Measurements from ENCODE around the gene HOXA11.

The HOXA11 gene

DNA sequence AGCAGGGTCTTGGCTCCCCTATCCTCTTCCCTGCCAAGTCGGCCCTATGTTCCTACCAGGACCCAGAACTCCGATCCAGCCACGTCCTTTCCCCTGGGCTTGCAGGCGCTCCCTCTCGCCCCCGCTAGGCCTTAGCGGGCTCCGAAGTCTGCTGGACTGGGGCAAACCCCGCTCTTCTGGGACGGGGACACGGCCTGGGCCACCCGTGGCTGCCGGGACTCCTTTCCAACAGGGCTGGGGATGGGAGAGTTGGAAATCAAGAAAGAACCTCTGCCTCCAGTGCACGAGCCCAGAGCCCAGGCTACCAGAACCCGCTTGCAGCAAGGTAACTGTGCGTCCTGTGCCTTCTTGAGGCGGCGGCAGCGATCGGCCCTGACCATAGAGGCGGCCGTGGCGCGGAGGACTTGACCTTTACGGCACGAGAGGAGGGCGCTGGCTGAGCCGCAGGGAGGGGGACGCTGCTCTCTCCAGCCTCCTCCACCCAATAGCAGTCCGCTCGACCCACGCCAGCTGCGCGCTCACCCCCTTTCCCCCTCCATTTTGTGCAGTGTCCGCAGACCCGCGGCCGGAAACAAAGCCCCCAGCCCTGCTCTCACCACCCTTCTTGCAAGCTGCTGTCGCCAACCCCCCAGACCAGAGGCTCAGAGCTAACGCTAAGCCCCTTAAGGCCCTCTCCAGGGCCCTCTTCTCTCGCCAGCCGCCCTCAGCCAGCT, 7.0 kb upstream of the HOXA11 start:
- no peak overlapping the region for H4K91ac ChIP-seq (ENCODE audit: low read depth, low read length)
- H3K27me3 ChIP-seq (ENCODE audit: insufficient read depth, low read length), result peaks cover 74% of the 10 kb centered on the region
- no peak overlapping the region for H3K9ac ChIP-seq (ENCODE audit: low read length)
- no peaks in the 10 kb centered on the region for H3K36me3 ChIP-seq (ENCODE audit: control insufficient read depth in 1 of 2, insufficient read depth in 2 of 2, low read length in 2 of 2)
- no peak overlapping the region for H3K4me3 ChIP-seq (ENCODE audit: low read depth, low read length)
- peaks cover 10 to 16% of the 10 kb centered on the region in 2 experiments for H3K4me1 ChIP-seq (ENCODE audit: control insufficient read depth in 1 of 2, insufficient read depth in 2 of 2, low read length in 2 of 2)
- peak overlapping the region; percentile 32 for H3K4me2 ChIP-seq (ENCODE audit: low read length)
- H3K79me1 ChIP-seq (ENCODE audit: low read length), result peaks cover 3% of the 10 kb centered on the region
- H2AK5ac ChIP-seq (ENCODE audit: low read length), result no peak overlapping the region
- no peak overlapping the region for H2AFZ ChIP-seq (ENCODE audit: insufficient read depth, low read length, poor library complexity)
- no peak overlapping the region for H3K4ac ChIP-seq (ENCODE audit: low read depth, low read length)
- H4K8ac ChIP-seq (ENCODE audit: low read depth, low read length), result no peak overlapping the region
- H2BK12ac ChIP-seq (ENCODE audit: low read length), result no peak overlapping the region
- H2BK120ac ChIP-seq (ENCODE audit: insufficient read depth, low read length, poor library complexity), result no peak overlapping the region
- H4K12ac ChIP-seq (ENCODE audit: low read depth, low read length), result no peak overlapping the region
- no peak overlapping the region for H3K27ac ChIP-seq (ENCODE audit: low read depth, low read length)
- H3K18ac ChIP-seq (ENCODE audit: low read length), result no peak overlapping the region
- H2BK5ac ChIP-seq (ENCODE audit: low read depth, low read length, poor library complexity), result no peak overlapping the region
- no peak overlapping the region for H3K23ac ChIP-seq (ENCODE audit: low read length)
- H3K79me2 ChIP-seq (ENCODE audit: control insufficient read depth, insufficient read depth, low read length, poor library complexity), result no peaks in the 10 kb centered on the region
- no peak for DNase-seq
- WGBS (ENCODE audit: extremely low coverage, insufficient coverage, insufficient read length), result no CpG with 5 or more reads among the region's 42 CpGs
- H3K14ac ChIP-seq (ENCODE audit: low read length), result no peak overlapping the region
- peaks cover 8% of the 10 kb centered on the region for H3K9me3 ChIP-seq (ENCODE audit: insufficient read depth, low read depth, low read length)

DNA sequence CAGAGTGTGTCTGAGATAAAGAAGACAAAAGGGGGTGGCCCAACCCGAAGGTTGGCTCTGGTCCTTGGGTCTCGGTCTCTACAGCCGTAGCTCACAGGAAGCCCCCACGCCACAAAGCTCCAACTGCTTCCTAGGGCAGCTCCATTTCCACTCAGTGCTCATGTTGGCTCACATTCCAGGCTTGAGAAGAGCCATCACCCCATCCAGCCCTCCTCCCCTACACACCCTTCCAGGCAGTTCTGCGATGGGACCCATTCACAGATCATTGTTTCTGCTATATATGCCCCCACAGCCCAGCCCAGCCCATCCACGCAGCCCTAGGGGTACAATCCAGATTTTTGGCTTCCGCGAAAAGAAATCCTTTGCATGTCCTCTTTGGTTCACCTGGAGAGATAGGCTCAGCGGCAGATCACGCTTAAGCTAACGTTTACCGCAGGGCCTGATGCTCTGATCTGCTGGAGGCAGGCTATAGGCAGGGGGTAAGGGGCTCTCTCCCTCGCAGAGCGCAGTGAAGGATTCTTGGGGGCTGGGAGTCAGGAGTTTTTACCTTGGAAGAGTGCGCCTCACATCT, 6.2 kb upstream of the HOXA11 start:
- no peak overlapping the region for H3K18ac ChIP-seq (ENCODE audit: low read length)
- H4K8ac ChIP-seq (ENCODE audit: low read depth, low read length), result no peak overlapping the region
- peaks cover 3% of the 10 kb centered on the region for H3K79me1 ChIP-seq (ENCODE audit: low read length)
- H2AK5ac ChIP-seq (ENCODE audit: low read length), result no peak overlapping the region
- no peak overlapping the region for H3K27ac ChIP-seq (ENCODE audit: low read depth, low read length)
- no peak overlapping the region for H3K4ac ChIP-seq (ENCODE audit: low read depth, low read length)
- no peak overlapping the region for H2BK120ac ChIP-seq (ENCODE audit: insufficient read depth, low read length, poor library complexity)
- H3K4me2 ChIP-seq (ENCODE audit: low read length), result no peak overlapping the region
- no peaks in the 10 kb centered on the region for H3K36me3 ChIP-seq (ENCODE audit: control insufficient read depth in 1 of 2, insufficient read depth in 2 of 2, low read length in 2 of 2)
- H3K14ac ChIP-seq (ENCODE audit: low read length), result no peak overlapping the region
- no peak overlapping the region for H2BK5ac ChIP-seq (ENCODE audit: low read depth, low read length, poor library complexity)
- H3K23ac ChIP-seq (ENCODE audit: low read length), result no peak overlapping the region
- no peak overlapping the region for H4K91ac ChIP-seq (ENCODE audit: low read depth, low read length)
- no peak overlapping the region for H3K9ac ChIP-seq (ENCODE audit: low read length)
- no CpG with 5 or more reads among the region's 15 CpGs for WGBS (ENCODE audit: extremely low coverage, insufficient coverage, insufficient read length)
- no peak overlapping the region for H2BK12ac ChIP-seq (ENCODE audit: low read length)
- no peak overlapping the region for H3K4me3 ChIP-seq (ENCODE audit: low read depth, low read length)
- no peak for DNase-seq
- no peaks in the 10 kb centered on the region for H3K79me2 ChIP-seq (ENCODE audit: control insufficient read depth, insufficient read depth, low read length, poor library complexity)
- H4K12ac ChIP-seq (ENCODE audit: low read depth, low read length), result no peak overlapping the region
- H3K4me1 ChIP-seq (ENCODE audit: control insufficient read depth in 1 of 2, insufficient read depth in 2 of 2, low read length in 2 of 2), result peaks cover 10 to 16% of the 10 kb centered on the region in 2 experiments
- peaks cover 75% of the 10 kb centered on the region for H3K27me3 ChIP-seq (ENCODE audit: insufficient read depth, low read length)
- H2AFZ ChIP-seq (ENCODE audit: insufficient read depth, low read length, poor library complexity), result no peak overlapping the region
- H3K9me3 ChIP-seq (ENCODE audit: insufficient read depth, low read depth, low read length), result peaks cover 8% of the 10 kb centered on the region

DNA sequence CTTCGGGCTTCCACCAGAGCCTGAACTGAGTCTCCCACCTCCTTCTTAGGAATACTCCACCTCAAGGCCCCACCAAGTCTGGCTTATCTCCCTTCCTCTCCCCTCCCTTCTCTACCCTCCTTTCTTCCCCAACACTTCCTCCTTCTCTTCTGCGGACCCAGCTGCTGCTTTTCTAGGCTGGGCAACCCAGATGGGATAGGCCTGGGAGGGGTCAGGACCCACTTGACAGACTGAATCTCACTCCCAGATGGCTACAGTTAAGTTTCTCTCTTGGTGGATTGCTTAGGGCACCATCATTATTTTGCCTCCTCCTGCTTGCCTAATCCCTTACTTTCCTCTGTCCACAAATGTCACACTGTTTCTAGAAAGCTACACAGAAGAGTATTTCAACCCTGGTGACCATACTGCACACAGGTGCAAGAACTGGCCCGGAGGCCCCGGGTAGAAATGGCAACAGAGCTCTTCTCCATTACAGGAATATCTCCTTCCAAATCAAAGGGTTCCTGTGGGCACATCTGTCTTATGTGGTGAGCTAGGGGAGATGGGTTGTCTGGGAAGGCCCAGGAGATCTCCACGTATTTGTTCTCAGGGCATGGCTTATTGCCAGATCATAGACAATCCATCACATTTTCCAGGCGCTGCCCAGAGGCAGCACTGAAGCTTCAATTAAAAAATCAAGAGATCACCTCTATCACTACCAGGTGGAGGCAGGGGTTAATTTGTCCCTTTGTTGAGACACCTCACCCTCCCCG, 5.1 kb upstream of the HOXA11 start:
- Histone ChIP-seq H3K4me1 (ENCODE audit: control insufficient read depth in 1 of 2, insufficient read depth in 2 of 2, low read length in 2 of 2) (peaks cover 14 to 19% of the 10 kb centered on the region in 2 experiments), H2BK12ac (ENCODE audit: low read length) (no peak overlapping the region), H3K4ac (ENCODE audit: low read depth, low read length) (no peak overlapping the region), H3K9me3 (ENCODE audit: insufficient read depth, low read depth, low read length) (peaks cover 15% of the 10 kb centered on the region), H2BK120ac (ENCODE audit: insufficient read depth, low read length, poor library complexity) (no peak overlapping the region), H3K27ac (ENCODE audit: low read depth, low read length) (no peak overlapping the region), H2AFZ (ENCODE audit: insufficient read depth, low read length, poor library complexity) (no peak overlapping the region), H3K27me3 (ENCODE audit: insufficient read depth, low read length) (peaks cover 86% of the 10 kb centered on the region), H3K79me2 (ENCODE audit: control insufficient read depth, insufficient read depth, low read length, poor library complexity) (no peaks in the 10 kb centered on the region), H3K18ac (ENCODE audit: low read length) (no peak overlapping the region), H3K9ac (ENCODE audit: low read length) (no peak overlapping the region), H2BK5ac (ENCODE audit: low read depth, low read length, poor library complexity) (no peak overlapping the region), H4K91ac (ENCODE audit: low read depth, low read length) (no peak overlapping the region), H3K23ac (ENCODE audit: low read length) (no peak overlapping the region), H2AK5ac (ENCODE audit: low read length) (no peak overlapping the region), H3K14ac (ENCODE audit: low read length) (no peak overlapping the region), H3K36me3 (ENCODE audit: control insufficient read depth in 1 of 2, insufficient read depth in 2 of 2, low read length in 2 of 2) (no peaks in the 10 kb centered on the region), H4K12ac (ENCODE audit: low read depth, low read length) (no peak overlapping the region), H4K8ac (ENCODE audit: low read depth, low read length) (no peak overlapping the region), H3K79me1 (ENCODE audit: low read length) (peaks cover 3% of the 10 kb centered on the region), H3K4me3 (ENCODE audit: low read depth, low read length) (no peak overlapping the region), H3K4me2 (ENCODE audit: low read length) (no peak overlapping the region)
- no peak for DNase-seq
- WGBS (ENCODE audit: extremely low coverage, insufficient coverage, insufficient read length), result no CpG with 5 or more reads among the region's 7 CpGs

DNA sequence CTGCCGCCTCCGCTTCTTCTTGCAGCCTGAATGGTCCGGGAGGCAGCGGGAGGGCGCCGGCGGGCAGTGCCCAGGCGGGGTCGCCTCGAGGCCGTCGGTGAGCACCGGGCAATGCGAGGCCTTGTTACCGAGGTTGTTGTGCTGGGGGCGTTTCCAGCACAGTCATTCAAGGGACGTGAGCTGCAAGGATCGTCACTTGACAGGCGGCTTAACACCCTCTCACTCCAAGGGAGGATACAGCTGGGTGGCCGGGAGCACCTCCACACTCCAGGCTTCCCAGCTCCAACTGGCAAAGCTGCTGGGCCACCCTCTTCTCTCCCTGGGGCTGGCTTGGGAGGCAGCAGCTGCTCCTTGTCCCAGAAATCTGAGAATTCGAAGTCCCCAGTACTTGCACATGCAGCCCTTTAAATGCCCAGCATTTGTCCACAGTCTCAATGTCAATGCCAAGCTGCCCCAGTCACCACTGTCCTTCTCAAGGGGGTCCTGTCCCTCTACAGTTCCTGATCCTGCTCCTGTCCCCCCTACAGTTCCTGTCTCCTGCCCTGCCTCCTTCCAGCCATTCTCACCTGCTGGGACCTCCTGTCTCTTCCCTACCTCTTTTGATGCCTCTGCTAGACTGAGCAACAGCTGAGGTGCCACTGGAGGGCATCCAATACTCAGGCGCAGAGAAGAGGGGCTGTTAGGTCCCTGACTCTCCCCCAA, 4.4 kb upstream of the HOXA11 start:
- peaks cover 21 to 25% of the 10 kb centered on the region in 2 experiments for H3K4me1 ChIP-seq (ENCODE audit: control insufficient read depth in 1 of 2, insufficient read depth in 2 of 2, low read length in 2 of 2)
- no peak overlapping the region for H2BK120ac ChIP-seq (ENCODE audit: insufficient read depth, low read length, poor library complexity)
- H3K4me3 ChIP-seq (ENCODE audit: low read depth, low read length), result no peak overlapping the region
- H3K18ac ChIP-seq (ENCODE audit: low read length), result no peak overlapping the region
- no peaks in the 10 kb centered on the region for H3K36me3 ChIP-seq (ENCODE audit: control insufficient read depth in 1 of 2, insufficient read depth in 2 of 2, low read length in 2 of 2)
- H2AK5ac ChIP-seq (ENCODE audit: low read length), result no peak overlapping the region
- WGBS (ENCODE audit: extremely low coverage, insufficient coverage, insufficient read length), result no CpG with 5 or more reads among the region's 22 CpGs
- peaks cover 89% of the 10 kb centered on the region for H3K27me3 ChIP-seq (ENCODE audit: insufficient read depth, low read length)
- peak overlapping the region; percentile 28 for H4K91ac ChIP-seq (ENCODE audit: low read depth, low read length)
- no peak for DNase-seq
- no peak overlapping the region for H4K8ac ChIP-seq (ENCODE audit: low read depth, low read length)
- H3K9ac ChIP-seq (ENCODE audit: low read length), result no peak overlapping the region
- H2BK5ac ChIP-seq (ENCODE audit: low read depth, low read length, poor library complexity), result no peak overlapping the region
- peak overlapping the region; percentile 30 for H2AFZ ChIP-seq (ENCODE audit: insufficient read depth, low read length, poor library complexity)
- H3K14ac ChIP-seq (ENCODE audit: low read length), result no peak overlapping the region
- H3K23ac ChIP-seq (ENCODE audit: low read length), result no peak overlapping the region
- no peaks in the 10 kb centered on the region for H3K79me2 ChIP-seq (ENCODE audit: control insufficient read depth, insufficient read depth, low read length, poor library complexity)
- H3K4ac ChIP-seq (ENCODE audit: low read depth, low read length), result no peak overlapping the region
- no peak overlapping the region for H3K27ac ChIP-seq (ENCODE audit: low read depth, low read length)
- H3K9me3 ChIP-seq (ENCODE audit: insufficient read depth, low read depth, low read length), result peaks cover 20% of the 10 kb centered on the region
- peaks cover 3% of the 10 kb centered on the region for H3K79me1 ChIP-seq (ENCODE audit: low read length)
- no peak overlapping the region for H2BK12ac ChIP-seq (ENCODE audit: low read length)
- peak overlapping the region; percentile 62 for H3K4me2 ChIP-seq (ENCODE audit: low read length)
- no peak overlapping the region for H4K12ac ChIP-seq (ENCODE audit: low read depth, low read length)

Measured in trophoblast cell (in vitro differentiated cells and primary cell).